ELF-1 (cell line): ENCODE measurements around the gene VWF.
"Not testable (repeated sequence)": the region's sequence is repeated elsewhere in the genome, so short reads cannot be mapped to it uniquely, and the experiment has no call there.

ENCODE experiments used
- DNase-seq: peaks from one replicate; pipeline ENCODE4 v3.0.0-alpha.2; 2016; ENCODE audit warnings: low read depth, low spot score

The VWF gene

GRCh38 chr12:6145564-6145963 lies 21.1 kb upstream of the VWF start:
- no peak for DNase-seq

GRCh38 chr12:6143303-6143675 lies 18.8 kb upstream of the VWF start:
- DNase-seq, result no peak

- not testable (repeated sequence) for DNase-seq
Observed at GRCh38 chr12:6142368-6143302, 18.2 kb upstream of the VWF start.

- DNase-seq, result peak; percentile 70
Observed at GRCh38 chr12:6141731-6142367, 17.4 kb upstream of the VWF start.

GRCh38 chr12:6140651-6141447 lies 16.4 kb upstream of the VWF start:
- DNase-seq, result no peak

GRCh38 chr12:6135071-6135470 lies 10.6 kb upstream of the VWF start:
- DNase-seq, result no peak

DNA sequence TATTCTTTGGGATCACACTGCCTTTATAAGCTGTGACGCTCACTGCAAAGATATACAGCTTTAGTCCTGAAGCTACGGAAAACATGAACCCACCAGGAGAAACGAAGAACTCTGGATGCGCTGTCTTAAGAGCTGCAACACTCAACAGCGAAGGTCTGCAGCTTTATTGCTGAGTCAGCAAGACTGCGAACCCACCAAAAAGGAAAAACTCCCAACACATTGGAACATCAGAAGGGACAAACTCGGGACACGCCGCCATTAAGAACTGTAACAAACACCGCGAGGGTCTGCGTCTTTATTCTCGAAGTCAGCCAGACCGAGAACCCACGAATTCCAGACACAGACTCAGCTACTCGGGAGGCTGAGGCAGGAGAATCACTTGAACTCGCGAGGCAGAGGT lies 9.2 kb upstream of the VWF start:
- no peak for DNase-seq

DNA sequence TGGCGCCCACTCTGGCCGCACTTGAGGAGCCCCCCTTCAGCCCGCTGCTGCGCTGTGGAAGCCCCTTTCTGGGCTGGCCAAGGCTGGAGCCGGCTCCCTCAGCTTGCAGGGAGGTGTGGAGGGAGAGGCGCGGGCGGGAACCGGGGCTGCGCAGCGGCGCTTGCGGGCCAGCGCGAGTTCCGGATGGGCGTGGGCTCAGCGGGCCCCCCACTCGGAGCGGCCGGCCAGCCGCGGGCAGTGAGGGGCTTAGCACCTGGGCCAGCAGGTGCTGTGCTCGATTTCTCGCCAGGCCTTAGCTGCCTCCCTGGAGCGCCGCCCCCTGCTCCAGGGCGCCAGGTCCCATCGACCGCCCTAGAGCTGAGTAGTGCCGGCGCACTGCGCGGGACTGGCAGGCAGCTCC lies 8.0 kb upstream of the VWF start:
- DNase-seq, result no peak

GRCh38 chr12:6125310-6125608 lies 789 bp upstream of the VWF start:
- no peak for DNase-seq

DNA sequence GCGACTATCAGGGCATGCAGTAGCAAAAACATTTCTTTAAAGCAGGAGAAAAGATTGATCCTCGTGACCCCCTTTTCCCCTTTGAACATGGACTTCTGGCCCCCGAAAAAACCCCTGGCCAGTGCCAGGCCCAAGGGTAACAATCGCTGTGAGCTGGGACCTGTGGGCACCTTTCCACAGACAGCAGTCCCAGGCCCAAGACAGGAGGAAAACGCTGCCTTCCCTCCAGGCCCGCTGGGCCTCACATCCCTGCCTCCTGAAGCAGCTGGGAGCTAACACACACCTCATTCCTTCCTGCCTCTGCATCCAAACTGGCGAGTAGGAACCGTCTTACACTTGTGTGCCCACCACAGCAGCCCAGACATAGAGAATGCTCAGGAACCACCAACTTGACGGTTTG lies 1.2 kb downstream of the VWF start:
- no peak for DNase-seq

DNA sequence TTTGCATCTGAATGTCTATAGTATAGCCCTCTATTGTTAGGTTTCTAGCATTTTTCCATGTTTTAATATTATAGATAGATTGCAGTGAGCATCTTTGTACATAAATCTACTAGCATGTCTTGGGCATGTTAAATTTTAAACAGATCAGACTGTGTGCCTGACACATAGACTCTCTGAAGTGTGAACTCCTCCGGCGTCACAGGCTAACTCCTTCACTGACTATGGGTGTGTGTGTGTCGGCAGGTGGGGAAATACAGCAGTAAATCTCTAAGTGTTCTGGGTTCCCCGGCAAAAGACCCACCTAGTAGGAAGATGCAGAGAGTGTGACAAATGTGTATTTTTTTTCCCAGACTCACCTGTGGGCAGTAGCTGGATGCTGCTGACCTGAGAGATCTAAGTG lies 2.3 kb downstream of the VWF start:
- DNase-seq, result no peak

- no peak for DNase-seq
Observed at GRCh38 chr12:6120796-6121473, 3.5 kb downstream of the VWF start.

GRCh38 chr12:6118891-6119568 lies 5.4 kb downstream of the VWF start:
- no peak for DNase-seq

- peak; percentile 43 for DNase-seq
Observed at GRCh38 chr12:6116471-6117021, 7.9 kb downstream of the VWF start.

- no peak for DNase-seq
Observed at GRCh38 chr12:6115389-6115788, 9.1 kb downstream of the VWF start.

DNA sequence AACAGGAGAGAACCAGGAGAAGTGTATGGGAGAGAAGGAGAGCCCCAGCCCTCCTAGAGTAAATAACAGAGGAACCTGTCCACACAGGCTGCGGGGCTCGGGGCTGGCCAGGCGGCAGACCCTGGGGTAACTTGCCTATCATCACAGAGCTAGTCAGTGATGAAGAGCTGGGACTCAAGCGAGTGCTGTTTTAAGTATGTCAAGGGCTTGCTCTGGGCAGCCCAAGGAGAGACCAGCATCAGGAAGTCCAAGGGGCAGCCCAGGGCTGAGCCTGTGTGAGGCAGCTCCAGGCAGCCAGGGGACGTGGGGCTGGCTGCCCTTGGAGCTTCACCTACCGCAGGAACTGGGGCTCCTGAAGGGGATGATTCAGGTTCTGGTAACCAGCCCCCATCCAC lies 10.0 kb downstream of the VWF start:
- DNase-seq, result no peak

DNA sequence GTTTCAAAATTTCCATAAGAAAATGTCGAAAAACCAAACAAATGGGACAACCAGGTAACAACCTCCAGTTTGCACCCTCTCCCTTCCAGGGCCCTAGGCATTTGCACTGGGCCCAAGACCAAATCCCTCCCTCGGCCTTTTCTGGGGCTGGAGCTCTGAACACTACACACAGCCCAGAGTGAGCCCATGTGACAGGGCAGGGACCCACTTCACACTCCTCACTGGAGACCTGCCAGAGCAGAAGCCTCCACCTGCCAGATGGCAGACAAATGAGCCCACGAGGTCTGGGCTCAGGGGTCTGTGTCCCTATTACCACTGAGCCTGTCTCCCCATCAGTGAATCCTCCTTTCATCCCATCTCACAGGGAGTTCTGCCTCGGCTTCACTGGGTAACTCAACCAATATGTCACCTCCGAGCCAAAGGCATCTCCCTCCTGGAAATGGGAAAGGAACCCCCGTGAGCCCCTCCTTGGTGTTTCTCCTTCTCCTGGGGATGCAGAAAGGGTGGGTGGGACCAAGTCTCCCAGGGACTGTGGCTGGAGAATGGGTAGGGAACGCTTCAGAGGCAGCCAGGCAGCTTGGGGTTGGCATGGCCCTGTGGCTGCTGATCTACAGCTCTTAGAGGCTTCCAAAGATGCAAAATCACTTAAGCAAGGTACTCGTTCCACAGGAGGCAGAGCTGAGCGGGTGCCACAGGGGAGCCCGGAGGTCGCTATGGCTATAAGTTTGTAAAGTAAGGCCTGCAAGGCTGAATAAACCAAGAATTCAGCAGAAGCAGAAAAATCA lies 10.6 kb downstream of the VWF start:
- DNase-seq, result no peak

- DNase-seq, result no peak
Observed at GRCh38 chr12:6112004-6112403, 12.5 kb downstream of the VWF start.

- DNase-seq, result no peak
Observed at GRCh38 chr12:6110006-6110405, 14.5 kb downstream of the VWF start.

- no peak for DNase-seq
Observed at GRCh38 chr12:6106218-6106617, 18.3 kb downstream of the VWF start.
